GM11168 (cell line): Measurements from ENCODE around the gene DXO.

Source experiments
- in situ Hi-C: fragments of 300-500 bp; cut with MboI; formaldehyde crosslinking; loops from one replicate; pipeline ENCODE4 v1.12.0; 2022; ENCODE audit warnings: low sequenced_read_pairs; ENCODE audit not compliant: unreplicated experiment

The DXO gene

GRCh38 chr6:31961616-31962015, 10.3 kb downstream of the DXO start:
- in situ Hi-C loops = no loop called here

GRCh38 chr6:31958741-31959739, 12.9 kb downstream of the DXO start, which contains the start of the genes NELFE and SKIC2:
Gene NELFE (minus strand): TSS chr6:31958971. CDS start chr6:31958446, 525 bp downstream.
Gene SKIC2 (plus strand): TSS chr6:31959175. CDS start chr6:31959193, 18 bp downstream.
- in situ Hi-C loops = no loop called here

GRCh38 chr6:31958412-31958740, 13.6 kb downstream of the DXO start:
- in situ Hi-C loops = no loop called here

GRCh38 chr6:31956796-31957195, 15.1 kb downstream of the DXO start:
- in situ Hi-C loops = no loop called here

- in situ Hi-C loops = no loop called here
Observed at GRCh38 chr6:31954511-31954910, 17.4 kb downstream of the DXO start.

GRCh38 chr6:31952890-31953289, 19.0 kb downstream of the DXO start:
- in situ Hi-C loops = no loop called here

GRCh38 chr6:31952140-31952805, 19.7 kb downstream of the DXO start:
- in situ Hi-C loops = no loop called here

- in situ Hi-C loops = no loop called here
Observed at GRCh38 chr6:31949926-31950548, 21.9 kb downstream of the DXO start.

GRCh38 chr6:31948753-31949413, 23.1 kb downstream of the DXO start:
- in situ Hi-C loops = no loop called here

- in situ Hi-C loops = no loop called here
Observed at GRCh38 chr6:31948306-31948705, 23.6 kb downstream of the DXO start.

GRCh38 chr6:31947864-31948263, 24.1 kb downstream of the DXO start:
- in situ Hi-C loops = no loop called here

GRCh38 chr6:31947070-31947675, 24.8 kb downstream of the DXO start:
- in situ Hi-C loops = no loop called here

- in situ Hi-C loops = no loop called here
Observed at GRCh38 chr6:31946370-31946885, 25.5 kb downstream of the DXO start.

- in situ Hi-C loops = no loop called here
Observed at GRCh38 chr6:31945507-31946369, 26.2 kb downstream of the DXO start, which contains the start of gene CFB. Gene CFB (plus strand): TSS chr6:31946095. CDS start chr6:31946222, 127 bp downstream.

GRCh38 chr6:31945154-31945506, 26.8 kb downstream of the DXO start:
- in situ Hi-C loops = no loop called here

- in situ Hi-C loops = no loop called here
Observed at GRCh38 chr6:31943742-31944141, 28.2 kb downstream of the DXO start.

GRCh38 chr6:31940256-31940664, 31.7 kb downstream of the DXO start:
- in situ Hi-C loops = no loop called here

- in situ Hi-C loops = no loop called here
Observed at GRCh38 chr6:31935823-31936222, 36.1 kb downstream of the DXO start.

- in situ Hi-C loops = no loop called here
Observed at GRCh38 chr6:31935021-31935420, 36.9 kb downstream of the DXO start.
